Measurements from ENCODE around the gene CAMTA1.

DNA sequence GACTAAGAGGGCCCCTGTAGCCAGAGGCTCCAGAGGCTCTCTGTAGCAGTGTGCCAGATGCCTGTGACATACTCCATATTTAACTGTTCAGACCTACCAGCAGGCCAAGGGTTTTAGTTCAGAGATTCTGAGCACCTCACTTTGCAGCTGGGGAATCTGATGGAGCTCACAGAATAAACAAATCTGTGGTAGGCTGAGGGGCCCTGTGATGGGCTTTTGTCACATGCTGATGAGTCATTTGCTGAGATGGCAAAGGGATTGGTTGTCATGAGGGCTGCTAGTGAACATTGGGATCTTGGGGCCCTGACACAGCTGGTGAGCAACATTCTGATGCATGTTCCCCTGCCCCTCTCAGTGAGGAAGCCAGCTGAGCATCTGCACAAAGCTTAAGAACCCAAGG is 482.2 kb downstream of the CAMTA1 start:
- no peak for TF ChIP-seq CTCF (optimal IDR thresholded peaks at IDR 0.05 in 1 of 3, IDR thresholded peaks at IDR 0.05 in 1 of 3, conservative IDR thresholded peaks at IDR 0.05 in 1 of 3; ENCODE audit: extremely low read depth in 1 of 3, insufficient read depth in 2 of 3, low read length in 3 of 3)
- TF ChIP-seq EZH2 (IDR thresholded peaks at IDR 0.05; ENCODE audit: low read length): no peak

Data from keratinocyte (primary cell).